Middle frontal gyrus (tissue), 1 donor: Measurements from ENCODE around the gene BRAT1.
A peak's percentile ranks its signal among the peaks of the same experiment; 100 is the strongest.

ENCODE experiments used
- DNase-seq: peaks from one replicate; pipeline ENCODE4 v3.0.0-alpha.2; 2015; ENCODE audit warnings: low spot score; ENCODE audit errors: extremely low spot score

Gene BRAT1

GRCh38 chr7:2585446-2585845 lies 30.1 kb upstream of the BRAT1 start:
- no peak for DNase-seq

GRCh38 chr7:2583798-2584580 lies 28.7 kb upstream of the BRAT1 start:
- no peak for DNase-seq

- no peak for DNase-seq
These were observed 26.8 kb upstream of the BRAT1 start for GRCh38 chr7:2582006-2582735.

GRCh38 chr7:2580636-2581035 lies 25.3 kb upstream of the BRAT1 start:
- DNase-seq: no peak

- no peak for DNase-seq
These were observed 22.8 kb upstream of the BRAT1 start for GRCh38 chr7:2577914-2578680.

GRCh38 chr7:2576742-2577491 lies 21.6 kb upstream of the BRAT1 start:
- no peak for DNase-seq

GRCh38 chr7:2575733-2576340 lies 20.5 kb upstream of the BRAT1 start:
- no peak for DNase-seq

- DNase-seq: no peak
These were observed 19.9 kb upstream of the BRAT1 start for GRCh38 chr7:2575046-2575732.

GRCh38 chr7:2573761-2574160 lies 18.4 kb upstream of the BRAT1 start:
- no peak for DNase-seq

GRCh38 chr7:2572101-2572842 lies 16.9 kb upstream of the BRAT1 start:
- DNase-seq: no peak

GRCh38 chr7:2571409-2571808 lies 16.1 kb upstream of the BRAT1 start:
- no peak for DNase-seq

- DNase-seq: no peak
These were observed 14.7 kb upstream of the BRAT1 start for GRCh38 chr7:2570021-2570420.

GRCh38 chr7:2569421-2569820 lies 14.1 kb upstream of the BRAT1 start:
- no peak for DNase-seq

- no peak for DNase-seq
These were observed 13.3 kb upstream of the BRAT1 start for GRCh38 chr7:2568521-2569223.

- peak; percentile 31 for DNase-seq
These were observed 12.5 kb upstream of the BRAT1 start for GRCh38 chr7:2567679-2568278.

GRCh38 chr7:2566890-2567678 lies 11.8 kb upstream of the BRAT1 start:
- DNase-seq: peak; percentile 40

- DNase-seq: no peak
These were observed 11.1 kb upstream of the BRAT1 start for GRCh38 chr7:2566348-2566889.
